K562 (cell line): ENCODE data around the gene SGPP2.

Experiments used
- CTBP1 ChIP-seq: fragments of 450-650 bp; IDR thresholded peaks from 2 replicates; pipeline ENCODE4 v1.6.1; 2016; ENCODE audit warnings: borderline replicate concordance
- ELF2 ChIP-seq: fragments of 250-450 bp; sonication (Bioruptor Pico); IDR thresholded peaks from 2 replicates; pipeline ENCODE4 v1.5.0; 2021; ENCODE audit warnings: mild to moderate bottlenecking
- TCFL5 ChIP-seq: fragments of 250-450 bp; sonication (Bioruptor Pico); conservative IDR thresholded peaks from 2 replicates; pipeline ENCODE4 v1.6.1; 2021; ENCODE audit warnings: mild to moderate bottlenecking, moderate library complexity, matching md5 sums
- TF ChIP-seq, protein P1 (sequence below), 2 experiments: fragments of 200-800 bp in 1 of 2; sonication (Bioruptor generic) in 1 of 2; sonication (generic) in 1 of 2; formaldehyde crosslinking in 1 of 2; IDR thresholded peaks in 1 of 2; conservative IDR thresholded peaks in 1 of 2; 2 replicates each; pipeline versions ENCODE4 v1.5.0 to v1.6.1; 2016 to 2020; ENCODE audit warnings: missing compliant biosample characterization in 1 of 2, missing genetic modification characterization in 1 of 2, missing genetic modification reagents in 1 of 2
- TF ChIP-seq, protein P2 (sequence below): sonication (generic); formaldehyde crosslinking; IDR thresholded peaks from 2 replicates; pipeline ENCODE4 v1.8.0; 2023; ENCODE audit warnings: mild to moderate bottlenecking, missing genetic modification reagents
- TF ChIP-seq, protein P3 (sequence below): conservative IDR thresholded peaks from 2 replicates; pipeline ENCODE4 v1.6.1; 2011; ENCODE audit warnings: low read depth, mild to moderate bottlenecking, low read length; ENCODE audit not compliant: control insufficient read depth
- TF ChIP-seq, protein P4 (sequence below): sonication (generic); formaldehyde crosslinking; IDR thresholded peaks from 2 replicates; pipeline ENCODE4 v1.8.0; 2022; ENCODE audit warnings: missing genetic modification reagents, mild to moderate bottlenecking, borderline replicate concordance
- TF ChIP-seq, protein P5 (sequence below), 3 experiments: IDR thresholded peaks in 2 of 3; conservative IDR thresholded peaks in 1 of 3; 2 replicates each; pipeline ENCODE4 v1.5.1; 2011 to 2012; ENCODE audit warnings: low read length in 3 of 3, mild to moderate bottlenecking in 3 of 3, control low read depth in 2 of 3, improper control_type of control experiment in 1 of 3, inconsistent platforms in 1 of 3, low read depth in 1 of 3, mixed read lengths in 1 of 3, moderate library complexity in 1 of 3; ENCODE audit not compliant: insufficient read depth in 2 of 3

DNA sequence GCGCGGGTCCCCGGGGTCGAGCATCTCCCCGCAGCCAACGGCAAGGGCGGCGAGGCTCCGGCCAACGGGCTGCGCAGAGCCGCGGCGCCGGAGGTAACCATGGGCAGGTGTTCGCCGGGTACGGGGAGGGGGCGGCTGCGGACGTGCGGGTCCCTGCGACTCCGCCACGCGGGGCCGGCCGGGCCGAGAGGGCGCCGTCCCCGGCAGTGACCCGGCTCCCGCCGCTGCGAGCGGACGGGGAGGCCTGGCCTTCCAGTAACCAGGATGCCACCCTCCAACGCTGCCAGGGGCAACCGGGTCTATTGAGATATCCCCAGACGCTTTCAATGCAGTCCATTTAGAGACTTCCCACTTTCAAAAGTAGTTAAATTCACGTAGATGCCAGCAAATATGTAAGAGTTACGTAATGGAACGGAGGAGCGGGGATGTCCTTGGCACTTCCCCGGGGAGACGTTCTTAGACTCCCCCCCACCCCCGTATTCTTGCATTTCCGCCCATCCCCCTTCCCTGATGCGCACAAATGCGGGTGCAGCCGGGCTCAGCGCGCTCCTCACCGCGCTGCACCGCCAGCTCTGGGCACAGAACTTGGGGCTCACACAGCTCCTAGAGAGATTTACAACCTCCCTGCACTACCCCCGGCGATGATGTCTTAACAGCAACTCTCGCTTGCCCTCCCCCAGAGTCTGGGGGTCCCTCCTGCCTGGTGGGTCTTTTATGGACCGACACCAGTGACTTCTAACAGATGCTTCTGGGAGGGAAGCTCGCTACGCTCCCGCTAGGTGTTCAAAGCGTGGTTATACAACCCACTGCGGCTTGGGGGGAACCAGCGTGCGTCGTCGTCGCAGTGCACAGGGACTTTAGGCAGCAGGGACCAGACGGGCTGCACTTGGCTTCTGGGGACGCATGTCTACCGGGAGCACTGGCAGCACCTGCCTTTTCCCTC, 657 bp downstream of the SGPP2 start:
- no peak for TF ChIP-seq ELF2 (CRISPR knock-in tag)
- TF ChIP-seq CTBP1, result no peak
- TF ChIP-seq, protein P1, sequence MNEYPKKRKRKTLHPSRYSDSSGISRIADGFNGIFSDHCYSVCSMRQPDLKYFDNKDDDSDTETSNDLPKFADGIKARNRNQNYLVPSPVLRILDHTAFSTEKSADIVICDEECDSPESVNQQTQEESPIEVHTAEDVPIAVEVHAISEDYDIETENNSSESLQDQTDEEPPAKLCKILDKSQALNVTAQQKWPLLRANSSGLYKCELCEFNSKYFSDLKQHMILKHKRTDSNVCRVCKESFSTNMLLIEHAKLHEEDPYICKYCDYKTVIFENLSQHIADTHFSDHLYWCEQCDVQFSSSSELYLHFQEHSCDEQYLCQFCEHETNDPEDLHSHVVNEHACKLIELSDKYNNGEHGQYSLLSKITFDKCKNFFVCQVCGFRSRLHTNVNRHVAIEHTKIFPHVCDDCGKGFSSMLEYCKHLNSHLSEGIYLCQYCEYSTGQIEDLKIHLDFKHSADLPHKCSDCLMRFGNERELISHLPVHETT (CRISPR knock-in tag; conservative IDR thresholded peaks at IDR 0.05 in 1 of 2, IDR thresholded peaks at IDR 0.05 in 1 of 2), result no peak
- TF ChIP-seq, protein P2, sequence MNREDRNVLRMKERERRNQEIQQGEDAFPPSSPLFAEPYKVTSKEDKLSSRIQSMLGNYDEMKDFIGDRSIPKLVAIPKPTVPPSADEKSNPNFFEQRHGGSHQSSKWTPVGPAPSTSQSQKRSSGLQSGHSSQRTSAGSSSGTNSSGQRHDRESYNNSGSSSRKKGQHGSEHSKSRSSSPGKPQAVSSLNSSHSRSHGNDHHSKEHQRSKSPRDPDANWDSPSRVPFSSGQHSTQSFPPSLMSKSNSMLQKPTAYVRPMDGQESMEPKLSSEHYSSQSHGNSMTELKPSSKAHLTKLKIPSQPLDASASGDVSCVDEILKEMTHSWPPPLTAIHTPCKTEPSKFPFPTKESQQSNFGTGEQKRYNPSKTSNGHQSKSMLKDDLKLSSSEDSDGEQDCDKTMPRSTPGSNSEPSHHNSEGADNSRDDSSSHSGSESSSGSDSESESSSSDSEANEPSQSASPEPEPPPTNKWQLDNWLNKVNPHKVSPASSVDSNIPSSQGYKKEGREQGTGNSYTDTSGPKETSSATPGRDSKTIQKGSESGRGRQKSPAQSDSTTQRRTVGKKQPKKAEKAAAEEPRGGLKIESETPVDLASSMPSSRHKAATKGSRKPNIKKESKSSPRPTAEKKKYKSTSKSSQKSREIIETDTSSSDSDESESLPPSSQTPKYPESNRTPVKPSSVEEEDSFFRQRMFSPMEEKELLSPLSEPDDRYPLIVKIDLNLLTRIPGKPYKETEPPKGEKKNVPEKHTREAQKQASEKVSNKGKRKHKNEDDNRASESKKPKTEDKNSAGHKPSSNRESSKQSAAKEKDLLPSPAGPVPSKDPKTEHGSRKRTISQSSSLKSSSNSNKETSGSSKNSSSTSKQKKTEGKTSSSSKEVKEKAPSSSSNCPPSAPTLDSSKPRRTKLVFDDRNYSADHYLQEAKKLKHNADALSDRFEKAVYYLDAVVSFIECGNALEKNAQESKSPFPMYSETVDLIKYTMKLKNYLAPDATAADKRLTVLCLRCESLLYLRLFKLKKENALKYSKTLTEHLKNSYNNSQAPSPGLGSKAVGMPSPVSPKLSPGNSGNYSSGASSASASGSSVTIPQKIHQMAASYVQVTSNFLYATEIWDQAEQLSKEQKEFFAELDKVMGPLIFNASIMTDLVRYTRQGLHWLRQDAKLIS (CRISPR knock-in tag), result no peak
- TF ChIP-seq, protein P3, sequence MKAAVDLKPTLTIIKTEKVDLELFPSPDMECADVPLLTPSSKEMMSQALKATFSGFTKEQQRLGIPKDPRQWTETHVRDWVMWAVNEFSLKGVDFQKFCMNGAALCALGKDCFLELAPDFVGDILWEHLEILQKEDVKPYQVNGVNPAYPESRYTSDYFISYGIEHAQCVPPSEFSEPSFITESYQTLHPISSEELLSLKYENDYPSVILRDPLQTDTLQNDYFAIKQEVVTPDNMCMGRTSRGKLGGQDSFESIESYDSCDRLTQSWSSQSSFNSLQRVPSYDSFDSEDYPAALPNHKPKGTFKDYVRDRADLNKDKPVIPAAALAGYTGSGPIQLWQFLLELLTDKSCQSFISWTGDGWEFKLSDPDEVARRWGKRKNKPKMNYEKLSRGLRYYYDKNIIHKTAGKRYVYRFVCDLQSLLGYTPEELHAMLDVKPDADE, result no peak
- TF ChIP-seq, protein P4, sequence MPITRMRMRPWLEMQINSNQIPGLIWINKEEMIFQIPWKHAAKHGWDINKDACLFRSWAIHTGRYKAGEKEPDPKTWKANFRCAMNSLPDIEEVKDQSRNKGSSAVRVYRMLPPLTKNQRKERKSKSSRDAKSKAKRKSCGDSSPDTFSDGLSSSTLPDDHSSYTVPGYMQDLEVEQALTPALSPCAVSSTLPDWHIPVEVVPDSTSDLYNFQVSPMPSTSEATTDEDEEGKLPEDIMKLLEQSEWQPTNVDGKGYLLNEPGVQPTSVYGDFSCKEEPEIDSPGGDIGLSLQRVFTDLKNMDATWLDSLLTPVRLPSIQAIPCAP, result no peak
- TF ChIP-seq TCFL5 (CRISPR knock-in tag), result no peak
- TF ChIP-seq, protein P5, sequence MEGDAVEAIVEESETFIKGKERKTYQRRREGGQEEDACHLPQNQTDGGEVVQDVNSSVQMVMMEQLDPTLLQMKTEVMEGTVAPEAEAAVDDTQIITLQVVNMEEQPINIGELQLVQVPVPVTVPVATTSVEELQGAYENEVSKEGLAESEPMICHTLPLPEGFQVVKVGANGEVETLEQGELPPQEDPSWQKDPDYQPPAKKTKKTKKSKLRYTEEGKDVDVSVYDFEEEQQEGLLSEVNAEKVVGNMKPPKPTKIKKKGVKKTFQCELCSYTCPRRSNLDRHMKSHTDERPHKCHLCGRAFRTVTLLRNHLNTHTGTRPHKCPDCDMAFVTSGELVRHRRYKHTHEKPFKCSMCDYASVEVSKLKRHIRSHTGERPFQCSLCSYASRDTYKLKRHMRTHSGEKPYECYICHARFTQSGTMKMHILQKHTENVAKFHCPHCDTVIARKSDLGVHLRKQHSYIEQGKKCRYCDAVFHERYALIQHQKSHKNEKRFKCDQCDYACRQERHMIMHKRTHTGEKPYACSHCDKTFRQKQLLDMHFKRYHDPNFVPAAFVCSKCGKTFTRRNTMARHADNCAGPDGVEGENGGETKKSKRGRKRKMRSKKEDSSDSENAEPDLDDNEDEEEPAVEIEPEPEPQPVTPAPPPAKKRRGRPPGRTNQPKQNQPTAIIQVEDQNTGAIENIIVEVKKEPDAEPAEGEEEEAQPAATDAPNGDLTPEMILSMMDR (IDR thresholded peaks at IDR 0.05 in 2 of 3, conservative IDR thresholded peaks at IDR 0.05 in 1 of 3; ENCODE audit: insufficient read depth in 2 of 3, low read depth in 1 of 3, low read length in 3 of 3), result no peak
